IgD-negative memory B cell (primary cell): Measurements from ENCODE around the gene ZDHHC21. TPM values are rescaled to one million over a fixed set of nuclear protein-coding genes. Genes with fewer than 3 reads are reported as not detected.

Experiments used
- polyA plus RNA-seq: library from polyadenylated mRNA; unstranded; fragments of 300-500 nt; fragmentation: Illumina TruSeq; gene quantifications from one replicate; pipeline ENCODE4 v1.2.3, GENCODE V29; 2021

ZDHHC21 gene
- polyA plus RNA-seq, 1 donor from 2014 or later, result 4.0 TPM

Other genes starting within 250 kb of the ZDHHC21 start
- not detected for gene CER1, start 29.3 kb upstream of the ZDHHC21 start, polyA plus RNA-seq
- not detected for gene FREM1, start 217.0 kb upstream of the ZDHHC21 start, polyA plus RNA-seq